ENCODE measurements around the gene CDK5R2. TPM values are rescaled to one million over a fixed set of nuclear protein-coding genes. Genes with fewer than 3 reads are reported as not detected.

CDK5R2 gene
- total RNA-seq, 1 donor from 2014 or later: not detected

- Histone ChIP-seq H3K4me3 (no peak overlapping the region), H3K27me3 (ENCODE audit: low read depth) (peaks cover 90% of the 10 kb centered on the region), H3K36me3 (no peaks in the 10 kb centered on the region), H3K4me1 (peaks cover 33% of the 10 kb centered on the region), H3K9me3 (no peaks in the 10 kb centered on the region), H3K27ac (no peak overlapping the region)
- TF ChIP-seq, protein P1, sequence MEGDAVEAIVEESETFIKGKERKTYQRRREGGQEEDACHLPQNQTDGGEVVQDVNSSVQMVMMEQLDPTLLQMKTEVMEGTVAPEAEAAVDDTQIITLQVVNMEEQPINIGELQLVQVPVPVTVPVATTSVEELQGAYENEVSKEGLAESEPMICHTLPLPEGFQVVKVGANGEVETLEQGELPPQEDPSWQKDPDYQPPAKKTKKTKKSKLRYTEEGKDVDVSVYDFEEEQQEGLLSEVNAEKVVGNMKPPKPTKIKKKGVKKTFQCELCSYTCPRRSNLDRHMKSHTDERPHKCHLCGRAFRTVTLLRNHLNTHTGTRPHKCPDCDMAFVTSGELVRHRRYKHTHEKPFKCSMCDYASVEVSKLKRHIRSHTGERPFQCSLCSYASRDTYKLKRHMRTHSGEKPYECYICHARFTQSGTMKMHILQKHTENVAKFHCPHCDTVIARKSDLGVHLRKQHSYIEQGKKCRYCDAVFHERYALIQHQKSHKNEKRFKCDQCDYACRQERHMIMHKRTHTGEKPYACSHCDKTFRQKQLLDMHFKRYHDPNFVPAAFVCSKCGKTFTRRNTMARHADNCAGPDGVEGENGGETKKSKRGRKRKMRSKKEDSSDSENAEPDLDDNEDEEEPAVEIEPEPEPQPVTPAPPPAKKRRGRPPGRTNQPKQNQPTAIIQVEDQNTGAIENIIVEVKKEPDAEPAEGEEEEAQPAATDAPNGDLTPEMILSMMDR (IDR thresholded peaks at IDR 0.05): no peak
- no peak for ATAC-seq
- intact Hi-C loops (cut with DNase I): no loop called here
- DNase-seq: no peak
Measured at GRCh38 chr2:218999881-219000568, 40.6 kb downstream of the CDK5R2 start.

GRCh38 chr2:219000569-219000960 lies 41.1 kb downstream of the CDK5R2 start:
- peaks cover 90% of the 10 kb centered on the region for H3K27me3 ChIP-seq (ENCODE audit: low read depth)
- no peaks in the 10 kb centered on the region for H3K9me3 ChIP-seq
- TF ChIP-seq, protein P1 (IDR thresholded peaks at IDR 0.05): no peak
- H3K27ac ChIP-seq: peak overlapping the region; percentile 83
- H3K4me1 ChIP-seq: peaks cover 33% of the 10 kb centered on the region
- DNase-seq (no peak), ATAC-seq (no peak)
- no peaks in the 10 kb centered on the region for H3K36me3 ChIP-seq
- H3K4me3 ChIP-seq: peak overlapping the region; percentile 45
- intact Hi-C loops (cut with DNase I): no loop called here

- Histone ChIP-seq H3K27me3 (ENCODE audit: low read depth) (peaks cover 90% of the 10 kb centered on the region), H3K36me3 (no peaks in the 10 kb centered on the region), H3K9me3 (no peaks in the 10 kb centered on the region), H3K27ac (peak overlapping the region; percentile 83), H3K4me3 (peak overlapping the region; percentile 45), H3K4me1 (peaks cover 27% of the 10 kb centered on the region)
- intact Hi-C loops (cut with DNase I): no loop called here
- TF ChIP-seq, protein P1 (IDR thresholded peaks at IDR 0.05): no peak
- DNase-seq: no peak
- peak; percentile 1 to 18 for ATAC-seq
Measured at GRCh38 chr2:219001100-219001576, 41.7 kb downstream of the CDK5R2 start.

GRCh38 chr2:219001577-219002394 lies 42.3 kb downstream of the CDK5R2 start:
- DNase-seq (peak; percentile 92), ATAC-seq (peak; percentile 91 to 92)
- peak overlapping the region; percentile 83 for H3K27ac ChIP-seq
- TF ChIP-seq, protein P1 (IDR thresholded peaks at IDR 0.05): no peak
- H3K27me3 ChIP-seq (ENCODE audit: low read depth): peaks cover 86% of the 10 kb centered on the region
- H3K36me3 ChIP-seq: no peaks in the 10 kb centered on the region
- H3K4me1 ChIP-seq: peaks cover 23% of the 10 kb centered on the region
- intact Hi-C loops (cut with DNase I): no loop called here
- H3K9me3 ChIP-seq: no peaks in the 10 kb centered on the region
- H3K4me3 ChIP-seq: peak overlapping the region; percentile 45

DNA sequence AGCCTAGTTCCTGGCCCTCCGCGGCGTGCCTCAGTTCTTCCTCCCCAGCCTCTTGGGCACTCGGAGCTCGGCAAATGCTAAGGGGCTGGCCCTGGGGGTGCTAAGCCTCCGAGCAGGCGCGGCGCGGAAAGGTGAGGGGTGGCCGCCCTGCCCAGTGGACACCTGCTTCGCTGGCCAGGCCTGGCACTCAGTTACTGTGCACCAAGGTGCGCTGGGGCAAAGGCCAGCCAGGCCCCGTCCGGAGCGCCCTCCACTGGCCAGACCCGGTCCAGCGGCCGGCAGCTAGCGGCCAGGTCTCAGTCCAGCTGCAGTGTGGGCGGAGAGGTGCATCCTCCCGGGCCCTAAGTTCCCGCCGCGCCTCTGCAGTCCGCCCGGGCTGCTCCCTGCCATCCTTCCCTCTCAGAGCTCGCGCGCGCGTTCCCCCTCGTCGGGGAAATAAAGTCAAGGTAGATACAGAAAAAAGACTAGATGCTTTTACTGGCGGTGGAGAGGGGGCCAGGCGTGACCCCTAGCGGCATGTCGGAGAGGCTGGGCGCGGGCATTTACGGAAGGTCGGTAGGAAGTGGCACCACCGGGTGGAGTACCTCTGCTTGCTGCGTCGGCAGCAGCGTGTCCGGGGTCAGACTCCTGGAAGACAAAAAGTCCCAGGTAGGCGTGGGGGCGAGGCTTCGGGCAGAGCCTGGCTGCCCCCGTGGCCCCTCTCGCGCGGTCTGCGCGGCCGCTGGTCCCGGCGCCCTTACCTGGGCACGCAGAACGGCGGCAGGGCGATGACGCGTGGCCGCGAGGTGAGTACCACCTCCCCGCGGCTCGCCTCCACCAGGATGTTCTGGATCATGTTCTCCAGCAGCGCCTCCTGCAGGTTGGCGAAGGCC lies 43.2 kb downstream of the CDK5R2 start:
- TF ChIP-seq, protein P1 (IDR thresholded peaks at IDR 0.05): peak; percentile 50
- intact Hi-C loops (cut with DNase I): no loop called here
- Histone ChIP-seq H3K4me1 (peaks cover 23% of the 10 kb centered on the region), H3K4me3 (peak overlapping the region; percentile 45), H3K36me3 (no peaks in the 10 kb centered on the region), H3K27ac (peak overlapping the region; percentile 83), H3K9me3 (no peaks in the 10 kb centered on the region), H3K27me3 (ENCODE audit: low read depth) (peaks cover 77% of the 10 kb centered on the region)
- ATAC-seq (peak; percentile 85 to 89), DNase-seq (peak; percentile 85)

Measured in lower lobe of right lung (tissue), 2 donors.